GM12865 (cell line): ENCODE data around the gene BGLAP.

Experiments
- DNase-seq: peaks from one replicate; pipeline ENCODE4 v3.0.0; 2010; ENCODE audit warnings: low read depth
- H3K4me3 ChIP-seq: 2 replicates; pipeline ENCODE4 v1.5.1; 2011; ENCODE audit warnings: mild to moderate bottlenecking, low read depth, low read length, control low read depth
- TF ChIP-seq, protein P1 (sequence below): IDR thresholded peaks from 2 replicates; pipeline ENCODE4 v1.5.1; 2011; ENCODE audit warnings: low read length, control low read depth, low read depth, inconsistent platforms; ENCODE audit not compliant: insufficient read depth; ENCODE audit errors: missing control alignments

BGLAP gene

GRCh38 chr1:156266051-156266450 lies 24.1 kb downstream of the BGLAP start:
- no peak for DNase-seq
- TF ChIP-seq, protein P1, sequence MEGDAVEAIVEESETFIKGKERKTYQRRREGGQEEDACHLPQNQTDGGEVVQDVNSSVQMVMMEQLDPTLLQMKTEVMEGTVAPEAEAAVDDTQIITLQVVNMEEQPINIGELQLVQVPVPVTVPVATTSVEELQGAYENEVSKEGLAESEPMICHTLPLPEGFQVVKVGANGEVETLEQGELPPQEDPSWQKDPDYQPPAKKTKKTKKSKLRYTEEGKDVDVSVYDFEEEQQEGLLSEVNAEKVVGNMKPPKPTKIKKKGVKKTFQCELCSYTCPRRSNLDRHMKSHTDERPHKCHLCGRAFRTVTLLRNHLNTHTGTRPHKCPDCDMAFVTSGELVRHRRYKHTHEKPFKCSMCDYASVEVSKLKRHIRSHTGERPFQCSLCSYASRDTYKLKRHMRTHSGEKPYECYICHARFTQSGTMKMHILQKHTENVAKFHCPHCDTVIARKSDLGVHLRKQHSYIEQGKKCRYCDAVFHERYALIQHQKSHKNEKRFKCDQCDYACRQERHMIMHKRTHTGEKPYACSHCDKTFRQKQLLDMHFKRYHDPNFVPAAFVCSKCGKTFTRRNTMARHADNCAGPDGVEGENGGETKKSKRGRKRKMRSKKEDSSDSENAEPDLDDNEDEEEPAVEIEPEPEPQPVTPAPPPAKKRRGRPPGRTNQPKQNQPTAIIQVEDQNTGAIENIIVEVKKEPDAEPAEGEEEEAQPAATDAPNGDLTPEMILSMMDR: no peak
- no peak overlapping the region for H3K4me3 ChIP-seq

- no peak overlapping the region for H3K4me3 ChIP-seq
- TF ChIP-seq, protein P1: no peak
- no peak for DNase-seq
Observed at GRCh38 chr1:156268336-156268735, 26.4 kb downstream of the BGLAP start.

DNA sequence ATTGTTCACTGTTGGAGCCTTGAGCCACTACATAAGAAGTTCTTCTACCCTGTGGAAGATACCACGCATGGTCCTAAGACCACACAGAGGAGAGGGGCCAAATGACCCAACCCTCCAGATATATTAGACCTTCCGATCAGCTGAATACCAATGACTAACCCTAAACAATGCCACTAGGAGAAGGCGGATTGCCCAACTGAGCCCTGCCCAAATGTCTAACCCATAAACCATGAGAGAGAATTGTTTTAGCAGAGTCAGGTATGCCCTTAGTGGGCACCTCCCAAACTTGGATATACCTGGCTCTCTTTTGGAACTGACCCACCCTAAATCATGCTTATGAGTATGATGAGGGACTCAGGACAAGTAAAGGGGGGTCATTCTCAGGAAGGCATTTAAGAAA lies 28.3 kb downstream of the BGLAP start:
- DNase-seq: no peak
- TF ChIP-seq, protein P1: no peak
- no peak overlapping the region for H3K4me3 ChIP-seq

- TF ChIP-seq, protein P1: no peak
- no peak for DNase-seq
- H3K4me3 ChIP-seq: no peak overlapping the region
Observed at GRCh38 chr1:156276532-156276931, 34.5 kb downstream of the BGLAP start.

DNA sequence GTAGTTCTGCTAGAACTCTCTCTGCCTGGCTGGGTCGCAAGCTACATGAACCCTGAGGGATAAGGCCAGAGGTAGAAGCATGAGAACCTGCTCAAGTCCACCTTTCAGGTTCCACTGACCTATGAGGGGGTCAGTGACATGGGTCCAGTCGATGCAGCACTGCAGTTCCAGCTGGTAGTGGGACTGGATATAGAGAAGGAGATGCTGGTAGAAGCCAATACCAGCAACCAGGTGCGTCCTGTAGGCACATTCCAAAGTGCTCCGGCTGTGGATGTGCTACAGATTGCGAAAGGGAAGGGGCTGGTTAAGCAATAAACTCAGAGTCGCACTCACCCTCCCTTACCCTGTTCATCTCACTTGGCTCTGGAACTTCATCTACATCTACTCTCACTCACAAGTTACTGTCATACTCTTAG lies 35.0 kb downstream of the BGLAP start:
- DNase-seq: no peak
- no peak overlapping the region for H3K4me3 ChIP-seq
- TF ChIP-seq, protein P1: no peak

DNA sequence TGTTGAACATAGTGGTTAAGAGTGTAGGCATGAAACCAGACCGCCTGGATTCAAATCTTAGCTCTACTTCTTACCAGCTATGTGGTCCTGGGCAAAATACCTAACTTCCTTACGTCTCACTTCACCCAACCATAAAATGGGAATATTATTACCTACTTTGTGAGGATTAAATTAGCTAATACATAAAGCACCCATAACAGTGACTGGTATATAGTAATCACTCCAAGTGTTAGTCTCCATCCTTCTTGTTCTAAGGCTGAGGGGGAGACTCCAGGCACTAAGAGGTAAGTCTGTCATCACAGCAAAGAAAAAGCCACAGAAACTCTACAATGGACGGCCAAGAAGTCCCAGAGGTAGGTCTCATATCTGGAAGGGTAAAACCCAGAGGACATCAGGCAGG lies 37.9 kb downstream of the BGLAP start:
- TF ChIP-seq, protein P1: no peak
- no peak overlapping the region for H3K4me3 ChIP-seq
- no peak for DNase-seq

DNA sequence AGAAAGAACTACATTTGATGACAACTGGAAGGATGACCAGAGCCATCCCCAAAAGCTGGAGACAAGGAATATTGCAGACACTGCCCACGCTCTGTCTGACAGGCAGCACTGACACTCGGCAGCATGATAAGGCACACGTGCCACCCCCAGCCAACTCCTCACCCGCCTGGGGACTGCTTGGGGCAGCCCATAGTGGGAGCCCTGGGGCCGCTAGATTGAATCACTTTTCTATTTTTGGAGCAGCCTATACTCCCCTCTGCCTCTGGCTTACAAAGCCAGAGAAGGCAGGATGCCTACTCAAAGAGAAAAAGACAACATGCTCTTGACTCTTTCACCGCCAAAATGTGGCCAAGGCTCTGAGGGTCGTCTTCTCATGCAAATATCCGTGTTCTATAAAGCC lies 39.3 kb downstream of the BGLAP start:
- peak; percentile 75 for DNase-seq
- TF ChIP-seq, protein P1: peak; percentile 4
- peak overlapping the region; percentile 76 for H3K4me3 ChIP-seq
